GM21423 (cell line): ENCODE results near the gene FCN3.
"Not testable (repeated sequence)": the region's sequence is repeated elsewhere in the genome, so short reads cannot be mapped to it uniquely, and the experiment has no call there.

Source experiments
- ATAC-seq: cut with Tn5 transposase; IDR thresholded peaks from one replicate; pipeline ENCODE4 v1.9.1; 2021; ENCODE audit warnings: mild to moderate bottlenecking, moderate library complexity; ENCODE audit not compliant: unreplicated experiment

FCN3 gene

DNA sequence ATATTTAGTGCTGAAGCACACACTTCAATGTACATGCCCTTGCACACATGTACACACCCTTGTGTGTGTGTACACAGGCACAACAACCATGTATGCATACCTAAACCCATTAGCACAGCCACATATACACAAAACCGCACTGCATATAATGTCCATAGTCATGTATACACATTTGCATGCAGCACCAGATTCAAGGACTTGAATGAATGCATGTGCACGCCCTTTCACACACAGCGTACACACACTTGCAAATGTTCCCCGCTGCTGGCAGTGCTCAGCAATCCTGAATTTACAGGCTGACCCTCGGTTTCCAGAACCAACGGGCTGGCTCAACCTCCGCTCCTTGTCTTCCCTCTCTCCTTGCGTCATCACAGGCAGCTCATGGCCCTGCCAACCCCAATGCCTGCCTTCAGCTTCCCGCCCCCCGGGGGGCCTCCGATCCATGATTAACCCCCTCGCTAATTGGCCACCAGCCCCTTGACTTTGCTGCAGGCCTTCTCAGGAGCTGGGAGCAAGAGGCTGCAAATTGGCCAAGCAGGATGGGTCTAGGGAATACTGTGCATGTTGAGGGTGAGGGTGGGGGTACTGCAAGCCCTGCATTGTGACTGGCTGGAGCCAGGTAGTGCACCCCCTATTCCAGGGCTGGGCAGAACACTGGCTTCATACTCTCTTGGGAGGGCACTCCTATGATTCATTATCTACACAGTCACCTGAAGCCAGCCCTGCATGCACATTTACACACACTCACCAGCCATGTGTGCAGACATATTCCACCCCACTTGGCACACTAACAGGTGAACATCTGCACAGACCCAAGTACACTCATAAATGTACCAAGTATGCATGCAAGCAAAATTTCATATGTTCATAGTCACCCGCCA, 25.7 kb upstream of the FCN3 start:
- no peak for ATAC-seq

DNA sequence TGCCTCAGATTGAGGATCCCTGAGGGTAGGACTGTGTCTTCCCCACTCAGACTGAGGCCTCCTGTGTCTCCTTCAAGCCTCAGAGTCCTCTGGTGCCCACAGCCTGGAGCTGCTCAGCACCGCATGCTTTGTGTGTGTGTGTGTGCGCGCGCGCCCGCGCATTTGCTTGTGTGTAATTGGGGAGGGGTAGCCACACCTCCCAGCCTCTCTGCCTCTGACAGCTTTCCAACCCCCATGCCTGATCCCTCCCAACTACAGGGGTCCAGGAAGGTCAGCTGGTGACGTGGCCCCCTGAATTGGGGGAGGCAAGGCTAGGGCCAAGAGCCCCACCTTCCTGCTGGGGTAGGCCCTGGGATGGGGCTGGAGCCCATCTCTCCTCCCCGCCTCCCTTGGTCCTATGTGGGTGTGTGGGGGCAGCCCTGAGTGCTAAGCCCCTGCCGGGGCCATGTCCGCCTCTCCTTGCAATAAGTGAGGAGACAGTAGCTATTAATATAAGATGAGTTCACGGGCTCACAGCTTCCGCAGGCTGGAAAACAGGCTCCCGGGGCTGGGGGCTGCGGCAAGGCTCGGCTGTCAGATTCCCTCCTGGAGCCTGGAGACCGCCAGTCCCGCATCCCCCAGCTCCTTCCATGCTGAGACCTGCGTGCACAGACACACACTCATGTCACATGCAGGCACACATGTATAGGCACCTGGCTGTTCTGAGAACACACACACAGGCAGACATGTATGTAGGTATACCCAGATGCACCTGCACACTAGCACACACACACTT, 24.8 kb upstream of the FCN3 start:
- ATAC-seq, result no peak

DNA sequence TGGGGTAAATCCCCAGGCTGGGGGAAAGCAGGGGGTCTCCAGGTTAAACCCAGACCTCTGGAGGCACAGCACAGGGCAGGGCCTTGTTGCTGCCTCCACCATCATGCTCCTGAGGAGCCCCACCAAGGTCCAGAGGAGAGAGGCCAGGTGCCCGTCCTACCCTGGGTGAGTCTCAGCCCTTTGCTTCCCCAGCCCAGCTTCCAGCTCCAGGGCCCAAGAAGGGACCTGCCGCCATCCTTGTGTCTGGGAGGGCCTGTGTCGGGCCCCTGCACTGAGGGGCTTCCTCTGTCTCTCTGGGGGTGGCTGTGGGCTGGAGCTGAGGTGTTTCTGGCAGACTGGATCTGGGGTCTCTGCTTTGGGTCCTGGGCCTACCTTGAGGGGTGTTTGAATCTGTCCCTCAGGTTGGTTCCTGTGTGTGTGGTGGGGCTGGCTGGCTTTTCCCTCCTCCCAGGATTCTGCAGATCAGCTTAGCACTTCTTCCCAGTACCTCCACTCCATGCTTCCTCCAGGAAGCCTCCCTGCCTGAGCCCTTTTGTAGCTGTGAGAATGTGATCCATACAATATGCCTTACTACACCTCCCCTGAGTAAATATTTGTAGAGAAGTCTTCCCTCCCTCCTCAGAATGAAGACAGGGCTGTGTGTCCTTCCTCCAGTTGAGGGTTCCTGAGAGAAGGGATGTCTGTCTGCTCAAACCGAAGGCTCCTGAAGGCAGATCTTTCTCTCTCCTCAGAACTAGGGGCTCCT, 24.0 kb upstream of the FCN3 start:
- no peak for ATAC-seq

DNA sequence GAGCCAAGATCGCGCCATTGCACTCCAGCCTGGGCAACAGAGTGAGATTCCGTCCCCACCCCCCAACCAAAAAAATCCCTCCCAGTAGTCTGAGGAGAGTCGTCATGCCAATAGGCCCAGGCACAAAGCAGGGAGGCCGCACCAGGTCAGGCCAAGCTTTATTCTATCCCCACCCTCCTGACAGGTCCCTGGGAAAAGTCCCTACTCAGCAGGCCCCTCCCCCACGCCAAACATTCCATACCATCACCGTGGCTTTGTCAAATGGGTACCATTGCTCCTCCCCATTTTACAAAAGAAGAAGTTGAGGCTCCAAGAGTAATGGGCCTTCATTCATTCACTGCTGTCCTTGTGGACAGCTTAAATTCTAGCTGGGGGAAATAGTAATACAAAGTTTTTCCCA, 23.1 kb upstream of the FCN3 start:
- no peak for ATAC-seq

DNA sequence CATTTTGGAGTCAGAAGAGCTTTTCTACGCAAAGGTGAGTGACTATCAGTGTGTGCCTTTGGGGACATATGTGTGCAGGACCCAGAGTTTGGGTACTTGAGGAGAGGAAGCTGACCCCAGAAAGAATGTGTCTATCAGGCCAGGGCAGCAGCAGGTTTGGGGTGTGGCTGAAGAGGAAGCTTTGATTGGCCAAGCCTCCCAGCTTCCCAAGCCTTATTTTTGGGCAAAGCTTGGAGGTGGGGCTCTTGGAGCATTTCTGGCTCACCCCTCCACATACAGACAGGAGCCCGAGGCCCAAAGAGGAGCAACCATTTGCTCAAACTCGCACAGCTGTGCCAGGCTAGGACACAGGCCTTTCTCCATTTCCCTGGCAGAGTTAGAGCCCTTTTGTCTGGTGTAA, 22.5 kb upstream of the FCN3 start:
- ATAC-seq, result no peak

DNA sequence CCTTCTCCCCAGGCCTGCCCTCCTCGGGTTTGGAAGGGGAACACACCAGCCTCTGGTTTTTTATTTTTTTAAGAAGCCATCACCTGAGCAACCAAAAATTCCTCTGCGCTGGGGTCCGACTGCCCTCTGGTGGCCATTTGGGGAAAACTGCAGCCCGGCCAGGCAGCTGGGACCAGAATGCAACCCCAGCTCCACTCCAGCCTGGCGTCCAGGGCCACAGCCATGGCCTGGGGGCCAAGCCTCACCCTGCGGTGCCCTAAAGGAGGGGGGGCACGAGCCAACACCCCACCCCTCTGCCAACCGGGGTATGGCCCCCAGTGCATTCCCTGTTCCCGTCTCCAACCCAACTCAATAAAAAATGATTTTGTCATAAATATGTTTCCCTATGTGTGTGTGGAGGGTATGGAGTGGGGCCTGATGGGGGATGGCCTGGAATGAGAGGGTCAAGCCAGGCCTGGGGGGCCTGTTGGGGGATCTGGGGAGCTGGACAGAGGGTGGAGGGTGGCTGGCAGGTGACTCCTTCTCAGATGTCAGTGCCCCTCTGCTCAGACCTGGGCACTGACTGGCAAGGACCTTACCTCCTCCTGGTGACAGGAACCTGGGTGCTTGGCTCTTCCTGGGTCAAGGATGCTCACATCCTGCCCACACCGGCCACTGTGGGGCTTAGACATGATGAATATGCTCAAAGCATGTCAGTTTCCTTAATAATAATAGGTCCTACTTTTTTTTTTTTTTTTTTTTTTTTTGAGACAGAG, 21.0 kb upstream of the FCN3 start:
- no peak for ATAC-seq

DNA sequence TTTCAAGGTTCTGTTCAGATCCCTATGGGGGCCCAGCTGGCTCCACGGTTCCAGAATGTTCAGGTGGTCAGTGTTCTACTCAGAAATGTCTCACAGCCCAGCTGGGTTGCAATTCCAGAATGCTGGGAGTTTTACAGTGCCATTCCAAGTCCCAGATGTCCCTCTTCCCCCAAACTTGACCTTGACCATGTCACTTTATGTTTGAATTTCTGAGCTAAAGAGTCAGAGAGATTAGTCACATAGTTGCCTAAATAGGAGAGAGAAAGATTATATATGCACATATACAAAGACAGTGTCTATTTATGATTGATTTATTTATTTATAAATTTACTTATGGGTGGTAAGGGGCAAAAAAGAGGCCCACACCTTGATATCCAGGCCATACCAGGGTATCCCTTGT, 20.3 kb upstream of the FCN3 start:
- no peak for ATAC-seq

DNA sequence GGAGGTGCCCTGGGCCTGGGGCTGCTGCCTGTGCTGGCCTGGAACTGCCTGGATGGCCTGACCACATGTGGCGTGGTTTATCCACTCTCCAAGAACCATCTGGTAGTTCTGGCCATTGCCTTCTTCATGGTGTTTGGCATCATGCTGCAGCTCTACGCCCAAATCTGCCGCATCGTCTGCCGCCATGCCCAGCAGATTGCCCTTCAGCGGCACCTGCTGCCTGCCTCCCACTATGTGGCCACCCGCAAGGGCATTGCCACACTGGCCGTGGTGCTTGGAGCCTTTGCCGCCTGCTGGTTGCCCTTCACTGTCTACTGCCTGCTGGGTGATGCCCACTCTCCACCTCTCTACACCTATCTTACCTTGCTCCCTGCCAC, 19.6 kb upstream of the FCN3 start:
- no peak for ATAC-seq

DNA sequence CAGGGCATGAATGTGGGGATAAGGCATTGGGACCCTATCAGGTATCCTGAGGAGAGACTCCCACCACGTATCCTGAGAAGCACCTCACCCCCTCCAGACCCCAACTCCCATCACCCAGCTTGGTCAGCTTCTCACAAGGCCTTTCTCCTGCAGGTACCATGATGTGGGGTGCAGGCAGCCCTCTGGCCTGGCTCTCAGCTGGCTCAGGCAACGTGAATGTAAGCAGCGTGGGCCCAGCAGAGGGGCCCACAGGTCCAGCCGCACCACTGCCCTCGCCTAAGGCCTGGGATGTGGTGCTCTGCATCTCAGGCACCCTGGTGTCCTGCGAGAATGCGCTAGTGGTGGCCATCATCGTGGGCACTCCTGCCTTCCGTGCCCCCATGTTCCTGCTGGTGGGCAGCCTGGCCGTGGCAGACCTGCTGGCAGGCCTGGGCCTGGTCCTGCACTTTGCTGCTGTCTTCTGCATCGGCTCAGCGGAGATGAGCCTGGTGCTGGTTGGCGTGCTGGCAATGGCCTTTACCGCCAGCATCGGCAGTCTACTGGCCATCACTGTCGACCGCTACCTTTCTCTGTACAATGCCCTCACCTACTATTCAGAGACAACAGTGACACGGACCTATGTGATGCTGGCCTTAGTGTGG, 19.1 kb upstream of the FCN3 start:
- ATAC-seq, result no peak

DNA sequence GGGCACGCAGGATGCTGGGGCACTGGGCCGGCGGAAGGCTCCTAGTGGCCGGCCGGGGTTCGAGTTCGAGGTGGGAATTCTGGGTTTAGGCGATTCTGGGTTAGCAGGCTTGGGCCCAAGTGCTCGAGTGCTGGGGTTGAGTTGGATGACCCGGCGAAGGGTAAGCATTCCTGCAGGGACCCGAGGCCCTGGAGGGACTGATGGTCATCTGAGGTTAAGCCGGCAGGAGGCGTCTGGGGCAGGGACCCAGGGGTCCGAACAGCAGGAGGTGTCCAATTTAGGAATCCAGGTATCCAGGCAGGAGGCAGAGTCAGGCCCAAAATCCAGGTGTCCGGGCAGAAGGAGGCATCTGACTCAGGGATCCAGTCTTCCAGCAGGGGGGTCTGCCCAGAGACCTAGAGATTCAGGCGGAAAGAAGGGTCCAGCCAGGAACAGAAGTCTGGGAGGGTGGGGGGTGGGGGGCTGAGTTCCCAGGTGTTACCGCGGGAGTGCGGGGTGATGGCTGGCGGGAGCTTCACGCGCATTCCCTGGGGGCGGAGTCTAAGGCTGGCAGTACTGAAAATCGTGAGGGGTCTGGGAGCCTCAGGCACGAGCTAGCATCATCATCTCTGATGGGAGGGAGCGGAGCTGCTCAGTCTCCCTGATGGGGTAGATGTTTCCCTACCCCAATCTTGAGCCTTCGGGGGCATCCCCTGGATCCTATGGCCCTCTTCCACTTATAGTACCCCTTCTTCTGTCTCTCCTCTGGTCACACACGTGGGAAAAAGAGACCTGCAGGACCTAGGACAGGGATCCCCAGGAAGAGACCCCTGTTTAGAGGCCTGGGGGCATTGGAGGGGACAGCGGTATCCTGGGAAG, 18.4 kb upstream of the FCN3 start:
- ATAC-seq, result no peak

DNA sequence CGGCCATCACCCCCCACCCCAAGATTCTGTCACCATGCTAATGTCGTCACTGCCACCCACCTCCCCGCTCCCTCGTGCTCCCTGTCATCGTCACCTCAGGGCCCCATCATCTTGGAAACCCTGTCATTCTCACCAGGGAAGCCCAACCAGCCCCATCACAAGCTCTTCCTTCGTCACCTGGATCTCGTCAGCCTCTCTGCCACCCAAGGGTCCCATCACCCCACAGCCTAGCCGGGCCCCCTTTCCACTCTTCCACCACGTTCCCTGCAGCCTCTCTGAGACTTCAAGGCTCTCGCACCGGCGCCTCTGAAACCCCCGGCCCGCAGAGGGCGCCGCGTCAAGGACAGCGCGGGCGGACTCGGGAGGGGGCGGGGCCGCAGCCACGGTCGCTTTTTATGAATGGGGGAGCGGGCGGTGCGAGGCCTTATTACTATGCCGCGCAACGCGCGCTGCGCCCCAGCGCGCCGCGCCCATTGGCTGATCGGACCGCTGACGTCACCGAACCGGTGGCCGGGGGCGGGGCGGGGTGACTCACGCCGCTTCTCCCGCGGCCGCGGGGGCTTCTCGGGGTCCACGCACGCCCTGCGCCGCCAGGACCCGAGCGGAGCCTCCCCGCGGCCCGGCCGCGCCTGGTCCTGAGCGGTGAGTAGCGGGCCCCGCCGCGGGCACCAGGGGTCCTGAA, 17.6 kb upstream of the FCN3 start, which contains the start of gene GPR3:
TSS of gene GPR3 (plus strand) at position 527 of the 682 bp plus-strand sequence. CDS start 1,177 bp downstream, outside the sequence.
- ATAC-seq, result peak; percentile 67

DNA sequence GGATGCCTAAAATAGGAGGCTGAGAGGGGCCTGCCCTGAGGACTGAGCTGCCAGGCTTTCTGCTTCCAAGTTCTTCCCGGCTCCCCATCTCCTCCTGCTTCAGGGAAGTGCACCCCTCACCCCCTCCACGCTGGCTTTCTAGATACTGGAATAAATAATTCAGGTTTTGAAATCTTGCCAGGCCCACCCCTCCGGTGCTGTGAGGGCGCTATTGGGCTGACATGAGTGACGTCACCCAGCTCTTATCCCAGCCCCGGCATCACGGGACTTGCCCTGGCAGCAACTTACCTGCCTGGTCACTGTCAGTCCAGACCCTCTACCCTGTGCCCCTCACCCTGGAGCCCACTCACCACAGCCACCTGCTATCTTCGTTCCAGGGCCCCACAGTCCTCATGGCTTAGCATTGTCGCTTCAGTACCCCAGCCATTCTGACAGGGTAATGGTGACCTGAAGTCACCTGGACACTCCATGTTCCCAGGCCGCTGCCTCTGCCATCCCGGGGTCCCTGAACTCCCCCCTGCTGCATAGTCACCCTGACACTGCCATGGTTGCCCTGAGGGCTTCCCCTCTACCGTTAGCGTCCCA, 17.0 kb upstream of the FCN3 start:
- ATAC-seq, result no peak

DNA sequence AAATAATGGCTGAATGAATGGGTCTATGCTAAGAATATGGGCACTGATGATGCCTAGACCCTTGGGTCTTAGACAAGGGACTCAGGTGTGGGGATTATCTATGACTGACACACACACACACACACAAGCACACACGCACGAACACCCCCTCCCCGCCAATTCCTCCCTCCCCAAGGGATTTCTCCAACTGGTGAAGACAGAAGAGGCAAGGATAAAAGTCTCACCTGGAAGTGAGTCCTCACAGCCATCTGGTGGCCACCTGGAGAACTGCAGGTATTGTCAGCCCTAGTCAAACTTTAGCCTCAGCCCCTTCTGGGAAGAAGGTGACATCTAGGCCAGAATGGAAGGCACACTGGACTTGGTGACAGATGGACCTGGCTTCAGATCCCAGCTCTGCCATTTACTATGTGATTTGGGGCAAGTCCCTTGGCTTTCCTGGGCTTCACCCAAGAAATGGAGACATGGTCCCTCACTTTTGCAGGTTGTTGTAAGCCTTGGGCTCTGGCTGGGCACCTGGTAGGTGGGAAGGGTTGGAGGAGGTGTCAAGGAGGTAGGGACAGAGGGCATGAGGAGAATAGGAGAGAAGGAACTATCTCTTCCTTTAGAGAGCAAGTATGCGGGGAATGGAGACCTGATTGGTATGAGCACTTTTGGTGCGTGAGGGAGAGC, 13.8 kb upstream of the FCN3 start:
- ATAC-seq, result no peak

DNA sequence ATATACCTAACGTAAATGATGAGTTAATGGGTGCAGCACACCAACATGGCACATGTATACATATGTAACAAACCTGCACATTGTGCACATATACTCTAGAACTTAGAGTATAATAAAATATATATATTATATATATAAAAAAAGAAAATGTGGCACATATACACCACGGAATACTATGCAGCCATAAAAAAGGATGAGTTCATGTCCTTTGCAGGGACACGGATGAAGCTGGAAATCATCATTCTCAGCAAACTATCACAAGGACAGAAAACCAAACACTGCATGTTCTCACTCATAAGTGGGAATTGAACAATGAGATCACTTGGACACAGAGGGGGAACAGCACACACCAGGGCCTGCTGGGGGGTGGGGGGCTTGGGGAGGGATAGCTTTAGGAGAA, 10.2 kb upstream of the FCN3 start:
- not testable (repeated sequence) for ATAC-seq

DNA sequence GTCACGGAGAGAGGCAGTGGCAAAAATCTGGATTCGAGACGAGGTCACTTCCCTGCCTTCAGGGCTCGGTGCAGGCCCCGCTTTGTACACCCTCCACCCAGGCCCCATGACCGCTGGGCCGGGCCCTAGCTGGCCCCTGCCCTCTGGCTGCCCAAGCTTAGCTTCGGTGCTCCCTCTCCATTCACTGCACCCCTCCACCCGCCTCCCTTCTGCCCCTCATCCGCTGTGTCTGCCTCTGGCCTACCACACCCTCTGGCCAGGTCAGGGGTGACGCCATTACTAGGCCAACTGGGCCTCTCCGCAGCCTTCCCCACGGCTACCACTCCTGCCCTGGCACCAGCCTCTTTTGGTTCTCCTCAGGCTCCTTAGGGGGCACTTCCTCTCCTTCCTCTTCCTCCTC, 9.0 kb upstream of the FCN3 start:
- ATAC-seq, result no peak

DNA sequence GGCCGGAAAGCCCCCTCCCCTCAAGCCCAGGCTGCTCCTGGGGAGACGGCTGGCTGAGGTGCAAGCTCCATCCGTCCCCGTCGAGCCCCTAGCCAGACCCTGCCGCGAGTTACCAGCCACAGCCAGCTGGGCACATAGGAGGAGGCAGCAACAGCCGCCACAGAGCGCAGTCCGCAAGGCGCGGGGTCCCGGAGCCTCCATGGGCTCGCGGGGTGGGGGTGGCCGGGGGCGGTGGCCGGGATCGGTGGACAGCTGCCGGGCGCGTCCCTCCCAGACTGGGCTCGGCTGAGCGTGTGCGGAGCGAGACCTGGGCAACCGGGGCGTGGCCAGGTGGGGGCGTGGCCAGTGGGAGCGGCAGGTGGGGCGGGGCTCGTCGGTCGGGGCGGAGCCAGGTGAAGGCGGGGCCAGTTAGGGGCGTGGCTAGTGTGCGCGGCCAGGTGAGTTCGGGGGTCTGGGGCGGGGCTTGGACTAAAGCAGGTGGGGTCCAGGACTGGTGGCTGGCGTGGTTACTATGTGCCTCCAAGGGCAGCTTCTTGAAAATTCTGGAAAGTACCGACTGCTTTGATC, 8.5 kb upstream of the FCN3 start, which contains the start of gene CD164L2:
TSS of gene CD164L2 (minus strand) at position 295 of the 567 bp plus-strand sequence. CDS start at position 201, 94 bp downstream.
- no peak for ATAC-seq
